HepG2 (cell line): ENCODE results near the gene PLBD2. TPM values are rescaled to one million over a fixed set of nuclear protein-coding genes. Genes with fewer than 3 reads are reported as not detected.
A peak's percentile ranks its signal among the peaks of the same experiment; 100 is the strongest.

Experiments used
- ATAC-seq: fragments of 200-7000 bp; cut with Tn5 transposase; 3 replicates; pipeline ENCODE4 v1.9.1; 2020; ENCODE audit warnings: mild to moderate bottlenecking, moderate library complexity
- BruUV-seq: library from RNA; stranded (reverse); fragments of 400-500 nt; replicated peaks from 2 replicates; lab custom pipeline; 2021; lab: Mats Ljungman, UMichigan
- CTCF ChIA-PET: fragments of 300-600 bp; formaldehyde crosslinking; extraction: SDS; loops from one replicate; lab custom pipeline; 2021; ENCODE audit warnings: low total read pairs, inconsistent platforms, low intra/inter-chr PET ratio; lab: Yijun Ruan, JAX
- POLR2A ChIA-PET: fragments of 350-600 bp; sonication (Branson Sonifier 250); formaldehyde crosslinking; loops from one replicate; lab custom pipeline; 2020; ENCODE audit warnings: antibody characterized with exemption, inconsistent platforms; lab: Yijun Ruan, JAX
- DNase-seq: peaks from one replicate; pipeline ENCODE4 v3.0.0-alpha.2; 2015; ENCODE audit warnings: low spot score
- FAIRE-seq: peaks from 3 replicates; lab custom pipeline; 2011; peaks lifted over from hg19 to GRCh38; lab: Jason Lieb, UNC
- H2AFZ ChIP-seq: one replicate; pipeline ENCODE4 v1.6.1; 2011; ENCODE audit warnings: low read length, inconsistent platforms
- H3K27ac ChIP-seq: fragments of 300-600 bp; 3 replicates; pipeline ENCODE4 v1.8.0; 2011; ENCODE audit warnings: mixed run types, mild to moderate bottlenecking, mixed read lengths, low read length, inconsistent platforms; ENCODE audit not compliant: insufficient read depth; ENCODE audit errors: extremely low read length
- H3K27me3 ChIP-seq, 2 experiments: fragments of 200-600 bp in 1 of 2; 2 replicates in 1 of 2; 3 replicates in 1 of 2; pipeline versions ENCODE4 v1.6.0 to v1.8.0; 2011; ENCODE audit warnings: low read length in 2 of 2, mild to moderate bottlenecking in 2 of 2, moderate library complexity in 2 of 2, inconsistent platforms in 1 of 2; ENCODE audit not compliant: insufficient read depth in 2 of 2, control insufficient read depth in 1 of 2
- H3K36me3 ChIP-seq, 2 experiments: fragments of 200-600 bp in 1 of 2; replicated peaks in 1 of 2; 2 replicates in 1 of 2; 3 replicates in 1 of 2; pipeline versions ENCODE4 v1.5.1 to v1.8.0; 2011; ENCODE audit warnings: low read length in 2 of 2, inconsistent platforms in 1 of 2; ENCODE audit not compliant: insufficient read depth in 2 of 2, control insufficient read depth in 1 of 2
- H3K4me1 ChIP-seq: 2 replicates; pipeline ENCODE4 v1.5.1; 2012; ENCODE audit warnings: low read length, inconsistent platforms; ENCODE audit not compliant: insufficient read depth
- H3K4me2 ChIP-seq: 2 replicates; pipeline ENCODE4 v1.6.0; 2011; ENCODE audit warnings: low read depth, low read length, inconsistent platforms
- H3K4me3 ChIP-seq, 3 experiments: fragments of 200-600 bp in 1 of 3; sonication (generic), shearing (Covaris generic) in 1 of 3; replicated peaks in 1 of 3; 2 replicates each; pipeline ENCODE4 v1.5.1; 2011 to 2016; ENCODE audit warnings: low read length in 3 of 3, inconsistent platforms in 2 of 3, low read depth in 2 of 3, mild to moderate bottlenecking in 2 of 3, control low read depth in 1 of 3, mixed read lengths in 1 of 3; ENCODE audit not compliant: insufficient read depth in 1 of 3
- H3K79me2 ChIP-seq: one replicate; pipeline ENCODE4 v1.6.1; 2011; ENCODE audit warnings: low read length, inconsistent platforms; ENCODE audit not compliant: insufficient read depth
- H3K9ac ChIP-seq: 2 replicates; pipeline ENCODE4 v1.6.0; 2011; ENCODE audit warnings: mild to moderate bottlenecking, low read depth, low read length, inconsistent platforms; ENCODE audit not compliant: insufficient read depth
- H3K9me3 ChIP-seq: 2 replicates; pipeline ENCODE4 v1.5.1; 2012; ENCODE audit warnings: mild to moderate bottlenecking, low read length
- H4K20me1 ChIP-seq: 2 replicates; pipeline ENCODE4 v1.6.0; 2011; ENCODE audit warnings: inconsistent platforms, mild to moderate bottlenecking, low read length, moderate library complexity; ENCODE audit not compliant: insufficient read depth
- FOXM1 ChIP-seq: sonication (generic); formaldehyde crosslinking; IDR thresholded peaks from 2 replicates; pipeline ENCODE4 v1.5.0; 2020; ENCODE audit warnings: missing genetic modification reagents
- GTF3A ChIP-seq: sonication (generic); formaldehyde crosslinking; conservative IDR thresholded peaks from 2 replicates; pipeline ENCODE4 v1.4.0; 2020; ENCODE audit warnings: mild to moderate bottlenecking, missing genetic modification reagents
- IRX3 ChIP-seq: sonication (generic); formaldehyde crosslinking; IDR thresholded peaks from 2 replicates; pipeline ENCODE4 v1.8.1; 2023; ENCODE audit warnings: mild to moderate bottlenecking, low read depth, missing genetic modification reagents, borderline replicate concordance
- KDM1A ChIP-seq: IDR thresholded peaks from 2 replicates; pipeline ENCODE4 v1.6.1; 2016; ENCODE audit warnings: missing compliant biosample characterization
- MEIS1 ChIP-seq: sonication (generic); formaldehyde crosslinking; IDR thresholded peaks from 2 replicates; pipeline ENCODE4 v1.9.0; 2021; ENCODE audit warnings: mild to moderate bottlenecking, missing genetic modification reagents, moderate library complexity, borderline replicate concordance
- SP1 ChIP-seq, 2 experiments: fragments of 450-650 bp in 1 of 2; sonication (generic) in 1 of 2; formaldehyde crosslinking in 1 of 2; IDR thresholded peaks; 2 replicates each; pipeline versions ENCODE4 v1.4.0 to v1.6.1; 2016 to 2020; ENCODE audit warnings: missing genetic modification reagents in 1 of 2
- ZBTB21 ChIP-seq: sonication (generic); formaldehyde crosslinking; IDR thresholded peaks from 2 replicates; pipeline ENCODE4 v1.4.0; 2020; ENCODE audit warnings: missing genetic modification reagents
- ZNF20 ChIP-seq: sonication (generic); formaldehyde crosslinking; IDR thresholded peaks from 2 replicates; pipeline ENCODE4 v1.4.0; 2020; ENCODE audit warnings: mild to moderate bottlenecking, moderate library complexity, missing genetic modification reagents
- WGBS: methylation state at CpG from one replicate; pipeline ENCODE4 v1.1.6; 2017; ENCODE audit warnings: low lambda C conversion rate; 5-methylcytosine and 5-hydroxymethylcytosine counted together
- in situ Hi-C: cut with HindIII; loops from 2 replicates; pipeline ENCODE4 v1.10.0; 2017; ENCODE audit warnings: low pct_unique_long_range_greater_than_20kb; ENCODE audit not compliant: extremely low pct_ligation_motif_present
- intact Hi-C: fragments of 100-400 bp; cut with micrococcal nuclease; formaldehyde crosslinking; loops from one replicate; pipeline ENCODE4 v1.10.0; 2022; ENCODE audit not compliant: unreplicated experiment
- polyA plus RNA-seq, 8 experiments: library from polyadenylated mRNA; depleted of rRNA in 3 of 8; stranded (reverse) in 7 of 8; unstranded in 1 of 8; fragments of >200 nt; fragmentation: Illumina TruSeq in 4 of 8; extraction: Trizol in 4 of 8; gene quantifications; 2 replicates each; pipeline versions ENCODE4 v1.2.1 to v1.2.3, GENCODE V29; 2011 to 2016; ENCODE audit warnings: low read depth in 4 of 8, missing spikeins in 1 of 8, mixed read lengths in 1 of 8; ENCODE audit not compliant: insufficient read depth in 1 of 8
- total RNA-seq, 5 experiments: library from RNA; depleted of rRNA; stranded (reverse); fragments of >200 nt; fragmentation: Illumina TruSeq; extraction: Trizol; gene quantifications; 2 replicates each; pipeline ENCODE4 v1.2.3, GENCODE V29; 2016; ENCODE audit warnings: low read depth in 1 of 5
- TF ChIP-seq, protein P1 (sequence below): sonication (generic); formaldehyde crosslinking; IDR thresholded peaks from 2 replicates; pipeline ENCODE4 v1.4.0; 2020; ENCODE audit warnings: missing genetic modification reagents, mild to moderate bottlenecking, borderline replicate concordance
- TF ChIP-seq, protein P2 (sequence below): sonication (generic); formaldehyde crosslinking; IDR thresholded peaks from 2 replicates; pipeline ENCODE4 v1.4.0; 2020; ENCODE audit warnings: mild to moderate bottlenecking, low read depth, missing genetic modification reagents
- TF ChIP-seq, protein P3 (sequence below): sonication (generic); formaldehyde crosslinking; IDR thresholded peaks from 2 replicates; pipeline ENCODE4 v1.5.0; 2020; ENCODE audit warnings: missing genetic modification reagents, mild to moderate bottlenecking, borderline replicate concordance
- TF ChIP-seq, protein P4 (sequence below): sonication (generic); formaldehyde crosslinking; IDR thresholded peaks from 2 replicates; pipeline ENCODE4; 2020; ENCODE audit warnings: missing genetic modification reagents, mild to moderate bottlenecking, borderline replicate concordance

Gene PLBD2
- total and polyA plus RNA-seq, 2 of the 13 experiments (the other 11 are each of a cell fraction or from before 2014, with no cell fraction given) = 6.7 to 8.5 TPM

DNA sequence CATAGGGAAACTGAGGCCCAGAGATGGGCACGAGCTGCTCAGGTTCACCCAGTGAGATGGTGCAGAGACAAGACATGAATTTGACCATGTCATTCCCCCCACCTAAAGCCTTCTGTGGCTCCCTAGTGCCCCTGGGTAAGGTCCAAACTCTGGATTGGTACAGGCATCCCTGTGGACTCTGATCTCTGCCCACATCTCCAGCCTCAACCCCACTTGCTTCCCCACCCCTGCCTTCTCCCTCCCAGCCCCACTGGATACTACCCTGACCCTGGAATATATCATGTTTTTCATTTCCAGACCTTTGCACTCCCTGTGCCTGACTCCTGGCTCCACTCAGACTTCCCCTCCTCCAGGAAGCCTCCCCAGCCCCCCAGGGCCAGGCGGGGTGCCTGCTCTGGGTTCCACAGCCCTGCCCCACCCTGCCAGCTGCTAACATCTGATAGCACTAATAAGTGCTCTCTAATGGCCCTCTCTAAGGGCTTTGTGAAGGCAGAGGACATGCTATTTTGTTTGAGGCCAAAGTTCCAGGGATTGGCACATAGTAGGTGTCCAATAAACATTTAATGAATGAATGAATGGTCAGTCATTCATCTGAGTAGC is 62.7 kb downstream of the PLBD2 start (continued):
- TF ChIP-seq ZNF20 (CRISPR knock-in tag) (no peak), KDM1A (peak; percentile 41; the same call in 1 of the 2 replicates)

DNA sequence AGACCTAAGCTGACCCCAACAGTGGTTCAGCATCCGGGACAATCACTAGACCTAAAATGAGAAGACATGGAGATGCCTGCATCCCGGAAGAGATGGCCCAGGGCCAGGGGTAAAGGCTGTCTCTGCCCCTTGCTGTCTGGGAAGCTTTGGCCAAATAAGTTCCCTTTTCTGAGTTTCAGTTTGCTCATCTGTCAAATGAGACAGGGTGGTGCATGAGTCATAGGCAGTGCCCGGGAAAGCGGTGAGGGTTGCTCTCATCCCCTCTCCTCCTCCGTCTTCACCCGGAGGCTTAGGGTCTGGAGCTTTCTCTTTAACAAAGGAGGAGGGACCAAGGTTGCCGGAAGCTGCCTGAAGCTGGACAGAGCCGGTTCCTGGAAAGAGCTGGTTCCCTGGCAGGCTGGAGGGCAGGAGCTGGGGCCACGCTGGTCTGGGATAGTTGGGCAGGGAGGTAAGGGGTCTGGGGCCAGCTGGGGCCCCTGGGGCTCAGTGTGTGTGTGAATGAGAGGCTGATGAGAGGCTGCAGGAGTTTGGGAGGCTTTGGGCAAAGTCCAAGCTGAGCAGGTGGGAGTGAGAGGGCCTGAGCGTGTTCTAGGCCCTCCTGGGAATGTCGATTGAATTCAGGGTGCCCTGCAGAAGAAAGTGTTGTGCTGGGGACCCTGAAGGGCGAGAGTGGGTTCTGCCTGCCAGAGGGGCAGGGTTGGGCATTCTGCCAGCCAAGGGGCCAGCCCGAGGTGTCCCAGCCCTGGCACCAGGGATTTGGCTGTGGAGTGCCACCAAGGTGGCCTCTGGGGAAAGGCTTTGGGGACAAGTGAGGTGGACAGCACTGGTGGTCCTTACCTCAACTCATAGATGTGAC is 63.9 kb downstream of the PLBD2 start, which contains the start of gene SDSL:
SDSL (plus strand) TSS at position 351 of the 856 bp plus-strand sequence. CDS start 5,603 bp downstream, outside the sequence.
- ChIA-PET CTCF (no interaction called here), POLR2A (interaction anchor here (0.9 kb wide), 1 partner anchor 87 kb away, joined by 7 read pairs; the partner anchor contains the start of gene SLC8B1)
- Histone ChIP-seq H3K4me1 (peaks cover 52% of the 10 kb centered on the region), H3K9me3 (no peaks in the 10 kb centered on the region), H3K4me2 (peak within 1 kb of the TSS; percentile 92), H3K36me3 (no peaks in the 10 kb centered on the region), H4K20me1 (no peaks in the 10 kb centered on the region), H3K27ac (peak within 1 kb of the TSS; percentile 34), H3K27me3 (no peaks in the 10 kb centered on the region), H3K4me3 (peak within 1 kb of the TSS; percentile 64 to 77 (median 65)), H2AFZ (peak within 1 kb of the TSS; percentile 49), H3K9ac (peak within 1 kb of the TSS; percentile 58), H3K79me2 (no peaks in the 10 kb centered on the region)
- 4% methylated on average over 13 of the region's 13 CpGs for WGBS
- DNase-seq (peak; percentile 48), ATAC-seq (peak; percentile 70), FAIRE-seq (peak; percentile 42)
- intact Hi-C loops (loop anchor here (10.0 kb wide), 1 partner anchor 227 kb away; no protein-coding TSS in a partner anchor), in situ Hi-C loops (no loop called here)
- TSS peak; percentile 54 for BruUV-seq
- TF ChIP-seq, protein P1, sequence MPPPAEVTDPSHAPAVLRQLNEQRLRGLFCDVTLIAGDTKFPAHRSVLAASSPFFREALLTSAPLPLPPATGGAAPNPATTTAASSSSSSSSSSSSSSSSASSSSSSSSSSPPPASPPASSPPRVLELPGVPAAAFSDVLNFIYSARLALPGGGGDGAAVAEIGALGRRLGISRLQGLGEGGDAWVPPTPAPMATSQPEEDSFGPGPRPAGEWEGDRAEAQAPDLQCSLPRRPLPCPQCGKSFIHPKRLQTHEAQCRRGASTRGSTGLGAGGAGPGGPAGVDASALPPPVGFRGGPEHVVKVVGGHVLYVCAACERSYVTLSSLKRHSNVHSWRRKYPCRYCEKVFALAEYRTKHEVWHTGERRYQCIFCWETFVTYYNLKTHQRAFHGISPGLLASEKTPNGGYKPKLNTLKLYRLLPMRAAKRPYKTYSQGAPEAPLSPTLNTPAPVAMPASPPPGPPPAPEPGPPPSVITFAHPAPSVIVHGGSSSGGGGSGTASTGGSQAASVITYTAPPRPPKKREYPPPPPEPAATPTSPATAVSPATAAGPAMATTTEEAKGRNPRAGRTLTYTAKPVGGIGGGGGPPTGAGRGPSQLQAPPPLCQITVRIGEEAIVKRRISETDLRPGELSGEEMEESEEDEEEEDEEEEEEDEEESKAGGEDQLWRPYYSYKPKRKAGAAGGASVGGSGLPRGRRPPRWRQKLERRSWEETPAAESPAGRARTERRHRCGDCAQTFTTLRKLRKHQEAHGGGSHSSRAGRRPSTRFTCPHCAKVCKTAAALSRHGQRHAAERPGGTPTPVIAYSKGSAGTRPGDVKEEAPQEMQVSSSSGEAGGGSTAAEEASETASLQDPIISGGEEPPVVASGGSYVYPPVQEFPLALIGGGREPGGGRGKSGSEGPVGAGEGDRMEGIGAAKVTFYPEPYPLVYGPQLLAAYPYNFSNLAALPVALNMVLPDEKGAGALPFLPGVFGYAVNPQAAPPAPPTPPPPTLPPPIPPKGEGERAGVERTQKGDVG (CRISPR knock-in tag) = no peak
- no peak for TF ChIP-seq GTF3A
- no peak for TF ChIP-seq MEIS1 (CRISPR knock-in tag)
- TF ChIP-seq IRX3 (CRISPR knock-in tag) = no peak
- TF ChIP-seq, protein P2, sequence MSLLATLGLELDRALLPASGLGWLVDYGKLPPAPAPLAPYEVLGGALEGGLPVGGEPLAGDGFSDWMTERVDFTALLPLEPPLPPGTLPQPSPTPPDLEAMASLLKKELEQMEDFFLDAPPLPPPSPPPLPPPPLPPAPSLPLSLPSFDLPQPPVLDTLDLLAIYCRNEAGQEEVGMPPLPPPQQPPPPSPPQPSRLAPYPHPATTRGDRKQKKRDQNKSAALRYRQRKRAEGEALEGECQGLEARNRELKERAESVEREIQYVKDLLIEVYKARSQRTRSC (CRISPR knock-in tag) = no peak
- no peak for TF ChIP-seq ZBTB21 (CRISPR knock-in tag)
- TF ChIP-seq SP1 (IDR thresholded peaks at IDR 0.05) = no peak
- TF ChIP-seq SP1 (CRISPR knock-in tag; IDR thresholded peaks at IDR 0.05) = peak; percentile 48; the same call in 1 of the 2 replicates
- TF ChIP-seq, protein P3, sequence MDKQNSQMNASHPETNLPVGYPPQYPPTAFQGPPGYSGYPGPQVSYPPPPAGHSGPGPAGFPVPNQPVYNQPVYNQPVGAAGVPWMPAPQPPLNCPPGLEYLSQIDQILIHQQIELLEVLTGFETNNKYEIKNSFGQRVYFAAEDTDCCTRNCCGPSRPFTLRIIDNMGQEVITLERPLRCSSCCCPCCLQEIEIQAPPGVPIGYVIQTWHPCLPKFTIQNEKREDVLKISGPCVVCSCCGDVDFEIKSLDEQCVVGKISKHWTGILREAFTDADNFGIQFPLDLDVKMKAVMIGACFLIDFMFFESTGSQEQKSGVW (CRISPR knock-in tag) = no peak
- TF ChIP-seq FOXM1 (CRISPR knock-in tag) = no peak
- TF ChIP-seq, protein P4, sequence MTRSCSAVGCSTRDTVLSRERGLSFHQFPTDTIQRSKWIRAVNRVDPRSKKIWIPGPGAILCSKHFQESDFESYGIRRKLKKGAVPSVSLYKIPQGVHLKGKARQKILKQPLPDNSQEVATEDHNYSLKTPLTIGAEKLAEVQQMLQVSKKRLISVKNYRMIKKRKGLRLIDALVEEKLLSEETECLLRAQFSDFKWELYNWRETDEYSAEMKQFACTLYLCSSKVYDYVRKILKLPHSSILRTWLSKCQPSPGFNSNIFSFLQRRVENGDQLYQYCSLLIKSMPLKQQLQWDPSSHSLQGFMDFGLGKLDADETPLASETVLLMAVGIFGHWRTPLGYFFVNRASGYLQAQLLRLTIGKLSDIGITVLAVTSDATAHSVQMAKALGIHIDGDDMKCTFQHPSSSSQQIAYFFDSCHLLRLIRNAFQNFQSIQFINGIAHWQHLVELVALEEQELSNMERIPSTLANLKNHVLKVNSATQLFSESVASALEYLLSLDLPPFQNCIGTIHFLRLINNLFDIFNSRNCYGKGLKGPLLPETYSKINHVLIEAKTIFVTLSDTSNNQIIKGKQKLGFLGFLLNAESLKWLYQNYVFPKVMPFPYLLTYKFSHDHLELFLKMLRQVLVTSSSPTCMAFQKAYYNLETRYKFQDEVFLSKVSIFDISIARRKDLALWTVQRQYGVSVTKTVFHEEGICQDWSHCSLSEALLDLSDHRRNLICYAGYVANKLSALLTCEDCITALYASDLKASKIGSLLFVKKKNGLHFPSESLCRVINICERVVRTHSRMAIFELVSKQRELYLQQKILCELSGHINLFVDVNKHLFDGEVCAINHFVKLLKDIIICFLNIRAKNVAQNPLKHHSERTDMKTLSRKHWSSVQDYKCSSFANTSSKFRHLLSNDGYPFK (CRISPR knock-in tag) = peak; percentile 40
